Right lobe of liver (tissue), 4 donors: ENCODE data around the gene PP2D1.
"Not testable (repeated sequence)": the region's sequence is repeated elsewhere in the genome, so short reads cannot be mapped to it uniquely, and the experiment has no call there.

ENCODE experiments used
- CTCF ChIP-seq, 4 donors: fragments of 200-600 bp in 3 of 4; fragments of 450-650 bp in 1 of 4; IDR thresholded peaks; one replicate each; pipeline versions ENCODE4 v1.5.1 to v1.8.0; 2016 to 2022; ENCODE audit warnings: antibody characterized with exemption in 4 of 4, mild to moderate bottlenecking in 2 of 4
- POLR2A ChIP-seq: fragments of 450-650 bp; IDR thresholded peaks from one replicate; pipeline ENCODE4 v1.6.1; 2017; ENCODE audit warnings: antibody characterized with exemption, mild to moderate bottlenecking
- donor health status: DM: no; HTN: no; CAD: no.
- donor health status: DM: no; HTN: no; CAD: no.
- donor health status: DM: no; HTN: yes; CAD: no.

GRCh38 chr3:20031939-20032338, 19.9 kb upstream of the PP2D1 start:
- not testable (repeated sequence) for TF ChIP-seq CTCF (IDR thresholded peaks at IDR 0.05); POLR2A
